Activated T-cell treated with anti-CD3 and anti-CD28 coated beads for 48 hours (primary cell): ENCODE results near the gene ATP2B2.

Experiments used
- DNase-seq: peaks from one replicate; pipeline ENCODE4 v3.0.0-alpha.2; 2020; ENCODE audit warnings: low read depth

The ATP2B2 gene

DNA sequence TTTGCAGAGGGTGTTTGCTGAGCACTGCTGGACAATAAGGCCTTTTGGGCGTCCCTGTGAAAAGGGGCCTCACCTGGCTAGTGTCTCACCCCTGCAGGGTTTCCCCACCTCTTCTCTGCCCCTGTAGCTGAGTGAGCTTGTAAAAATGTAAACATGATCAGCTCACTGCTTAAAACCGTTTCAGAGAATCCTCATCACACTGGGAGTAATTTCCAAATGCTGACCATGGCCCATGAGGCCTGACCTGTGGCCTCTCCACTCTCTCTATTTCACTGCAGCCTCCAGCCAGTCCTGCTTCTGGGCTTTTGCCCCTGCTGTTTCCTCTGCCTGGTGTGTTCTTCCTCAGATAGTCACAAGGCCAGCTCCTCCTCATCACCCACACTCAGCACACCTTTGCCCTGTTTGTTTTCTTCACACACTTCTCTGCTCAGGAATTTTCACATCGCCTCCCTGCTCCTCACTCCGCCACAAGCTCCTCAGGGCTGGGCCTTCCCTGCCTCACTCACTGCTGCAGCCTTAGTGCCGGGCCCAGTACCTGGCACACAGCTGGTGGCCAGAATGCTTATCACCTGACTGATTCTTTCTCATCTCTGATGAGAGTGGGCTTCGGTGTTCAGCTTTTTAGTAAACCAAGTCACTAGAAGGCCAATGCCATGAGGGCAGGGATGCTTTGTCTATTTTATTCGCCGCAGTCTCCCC is 105.2 kb downstream of the ATP2B2 start:
- DNase-seq, result no peak

GRCh38 chr3:10399634-10400033 is 105.8 kb downstream of the ATP2B2 start:
- DNase-seq, result no peak

DNA sequence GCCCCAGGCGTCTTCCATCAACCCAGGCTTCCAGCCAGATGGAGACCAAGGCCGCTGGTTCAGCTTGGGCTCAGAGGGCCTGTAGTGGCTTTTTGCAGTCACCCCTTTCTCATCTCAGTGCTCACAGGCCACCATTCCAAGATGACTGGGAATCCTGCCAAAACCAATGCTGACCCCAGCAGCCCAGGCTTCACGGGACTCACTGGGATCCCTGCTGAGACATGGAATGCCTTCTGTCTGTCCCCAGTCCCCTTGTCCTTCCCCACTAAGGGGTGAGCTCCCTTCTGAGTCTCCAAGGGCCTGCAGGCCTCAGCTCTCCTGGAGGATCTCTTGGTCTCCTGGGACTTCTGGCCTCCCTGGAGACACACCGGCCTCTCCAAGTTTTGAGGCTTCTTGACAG is 107.0 kb downstream of the ATP2B2 start:
- no peak for DNase-seq

GRCh38 chr3:10397879-10398278 is 107.5 kb downstream of the ATP2B2 start:
- no peak for DNase-seq

DNA sequence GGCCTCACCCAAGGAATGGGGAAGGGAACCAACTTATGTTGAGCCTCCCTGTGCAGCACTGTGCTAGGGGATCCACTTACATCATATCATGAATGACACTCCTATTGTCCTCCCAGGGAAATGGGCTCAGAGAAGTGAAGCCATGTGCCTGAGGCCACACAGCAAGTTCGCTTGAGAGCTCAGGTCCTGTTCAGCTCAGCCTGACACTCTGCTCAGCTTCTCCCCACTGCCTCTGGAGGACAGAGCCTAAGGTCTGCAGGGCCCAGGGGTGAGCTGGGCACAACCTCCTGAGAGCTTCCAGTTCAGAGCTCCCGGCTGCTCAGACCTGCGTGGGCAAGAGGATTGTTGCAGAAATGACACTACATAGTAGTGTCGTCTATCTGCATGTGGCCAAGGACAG is 108.5 kb downstream of the ATP2B2 start:
- no peak for DNase-seq

GRCh38 chr3:10396083-10396482 is 109.3 kb downstream of the ATP2B2 start:
- no peak for DNase-seq

- DNase-seq, result no peak
Observed at GRCh38 chr3:10395671-10396070, 109.7 kb downstream of the ATP2B2 start.

DNA sequence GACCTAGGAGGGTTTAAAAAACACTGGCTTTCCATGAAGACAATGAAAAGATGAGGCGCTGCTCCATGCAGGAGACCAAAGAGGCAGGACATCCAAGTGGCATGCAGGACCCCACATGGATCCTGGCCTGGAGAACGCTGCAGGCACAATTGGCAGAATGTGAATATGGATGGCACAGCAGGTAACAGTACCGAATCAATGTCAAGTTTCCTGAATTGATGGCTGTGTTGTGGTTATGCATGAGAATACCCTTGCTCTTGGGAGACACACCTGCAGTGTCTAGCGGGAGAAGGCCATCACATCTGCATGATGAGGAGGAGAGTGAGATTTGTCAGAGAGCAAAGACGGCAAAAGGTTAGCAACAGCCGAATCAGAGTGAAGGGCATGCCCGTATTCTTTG is 110.2 kb downstream of the ATP2B2 start:
- no peak for DNase-seq

DNA sequence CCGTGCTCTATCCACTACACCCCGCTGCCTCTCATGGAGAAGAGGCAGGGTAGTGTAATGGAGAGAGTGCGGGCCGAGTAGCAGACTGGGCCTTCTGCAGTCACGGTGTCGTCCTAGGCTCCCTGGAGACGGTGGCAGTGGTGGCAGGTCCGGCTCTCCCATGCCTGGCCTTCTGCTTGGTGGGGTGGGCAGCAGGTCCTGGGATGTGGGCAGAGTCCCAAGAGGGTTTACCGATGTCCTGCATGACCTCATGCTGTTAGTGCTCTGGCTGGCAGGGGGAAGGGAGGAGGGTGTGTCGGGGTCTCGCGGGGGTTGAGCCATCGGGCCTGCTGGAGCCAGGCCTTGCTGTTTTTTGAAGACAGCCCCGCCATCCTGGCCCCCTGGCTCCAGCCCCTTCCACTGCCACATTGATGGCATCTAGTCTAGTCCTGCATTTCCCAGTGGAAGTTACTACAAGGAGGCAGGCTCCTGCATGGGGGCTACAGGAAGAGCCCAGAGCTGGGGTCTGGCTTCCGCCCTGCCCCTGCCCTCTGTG is 110.8 kb downstream of the ATP2B2 start:
- DNase-seq, result no peak

- DNase-seq, result no peak
Observed at GRCh38 chr3:10393514-10393913, 111.9 kb downstream of the ATP2B2 start.

DNA sequence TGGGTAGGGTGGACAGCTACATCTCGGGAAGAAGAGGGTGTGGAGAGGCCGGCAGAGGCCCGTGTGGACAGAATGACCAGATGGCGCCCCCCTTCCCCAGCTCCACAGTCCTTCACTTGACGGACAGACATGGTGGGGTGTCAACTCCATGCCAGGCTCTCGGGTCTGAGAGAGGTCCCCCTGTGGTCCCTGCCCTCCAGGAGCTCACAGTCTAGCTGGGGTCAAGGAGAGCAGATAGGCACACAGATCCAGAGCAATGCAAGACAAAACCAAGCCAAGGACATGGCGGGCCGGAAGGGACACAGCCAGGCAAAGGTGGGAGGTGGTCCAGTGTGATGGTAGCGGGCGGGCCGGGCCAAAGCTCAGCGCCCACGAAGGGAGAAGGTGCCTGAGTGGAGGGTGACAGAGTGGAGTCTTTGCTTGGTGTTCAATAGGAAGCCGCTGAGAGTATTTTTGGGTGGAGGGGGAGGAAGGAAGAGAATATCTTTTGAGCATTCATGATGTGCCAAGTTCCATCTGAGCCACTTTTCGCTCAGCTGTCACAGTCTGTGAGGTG is 112.4 kb downstream of the ATP2B2 start:
- DNase-seq, result no peak

DNA sequence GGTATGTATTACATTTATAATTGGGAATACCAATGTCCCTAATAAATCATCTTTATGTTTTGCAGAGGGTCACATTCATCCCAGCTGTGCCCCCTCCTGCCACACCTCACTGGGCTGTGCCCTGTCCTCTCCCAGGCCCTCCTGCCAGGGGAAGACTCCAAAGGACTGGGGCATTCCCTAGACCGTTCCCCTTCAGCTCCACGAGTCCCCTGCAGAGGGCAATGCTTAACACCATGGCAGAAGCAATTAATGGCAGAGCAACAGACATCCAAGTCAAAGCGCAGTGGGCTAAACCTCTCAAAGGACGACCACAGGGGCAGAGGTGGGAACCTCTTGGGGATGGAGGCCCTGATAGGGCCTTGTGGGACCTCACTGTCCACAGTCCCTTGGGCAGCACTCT is 113.1 kb downstream of the ATP2B2 start:
- DNase-seq, result no peak

DNA sequence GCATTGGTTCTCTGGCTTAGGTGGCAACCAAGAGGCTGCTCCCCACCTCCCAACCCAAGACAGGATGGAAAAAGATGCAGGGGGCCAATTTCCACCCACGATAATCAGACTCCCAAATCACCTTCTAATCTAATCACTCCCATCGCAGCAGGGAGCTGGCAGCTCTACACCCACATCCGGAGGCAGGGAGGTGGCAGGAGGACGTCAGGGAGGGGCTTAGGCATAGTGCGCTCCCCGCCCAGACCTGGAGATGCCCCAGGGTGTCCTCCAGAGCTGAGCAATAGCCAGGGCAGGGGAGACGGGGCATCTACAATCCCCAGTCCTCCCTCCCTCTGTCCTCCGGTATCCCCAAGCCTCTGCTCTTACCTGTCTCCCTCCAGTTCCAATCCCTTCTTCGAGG is 114.0 kb downstream of the ATP2B2 start:
- no peak for DNase-seq

DNA sequence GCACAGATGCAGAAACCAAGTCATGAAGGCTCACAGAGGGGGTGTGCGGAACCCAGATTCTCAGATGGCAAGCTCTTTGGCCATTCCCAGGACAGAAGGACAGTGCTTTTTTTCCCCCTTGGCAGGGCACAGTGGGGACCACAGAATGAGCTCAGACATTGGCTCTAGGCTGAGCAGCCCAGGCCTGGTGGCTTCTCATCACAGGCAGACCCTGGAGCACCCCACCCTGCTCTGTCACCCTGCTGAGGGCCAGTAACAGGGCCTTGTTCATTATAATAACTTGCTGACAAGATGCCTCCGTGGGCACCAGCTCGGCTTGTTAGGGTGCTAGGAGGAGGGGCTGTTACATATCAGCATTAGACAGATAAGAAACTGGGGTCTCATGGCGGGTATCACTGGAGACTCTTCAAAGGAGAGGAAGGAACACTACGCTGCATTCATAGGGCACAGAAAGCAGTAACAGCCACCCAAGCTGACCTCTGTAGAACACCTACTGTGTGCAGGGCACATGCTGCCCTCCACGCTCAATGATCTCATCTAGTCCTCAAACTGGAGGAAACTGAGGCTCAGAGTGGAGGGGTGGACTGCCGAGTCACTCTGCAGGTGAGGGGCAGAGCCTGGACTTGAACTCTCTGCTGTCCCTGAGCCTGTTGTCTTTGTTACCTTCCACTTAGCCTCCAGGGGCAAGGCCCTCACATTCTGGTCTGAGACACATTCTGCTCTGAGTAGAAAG is 114.6 kb downstream of the ATP2B2 start:
- no peak for DNase-seq

DNA sequence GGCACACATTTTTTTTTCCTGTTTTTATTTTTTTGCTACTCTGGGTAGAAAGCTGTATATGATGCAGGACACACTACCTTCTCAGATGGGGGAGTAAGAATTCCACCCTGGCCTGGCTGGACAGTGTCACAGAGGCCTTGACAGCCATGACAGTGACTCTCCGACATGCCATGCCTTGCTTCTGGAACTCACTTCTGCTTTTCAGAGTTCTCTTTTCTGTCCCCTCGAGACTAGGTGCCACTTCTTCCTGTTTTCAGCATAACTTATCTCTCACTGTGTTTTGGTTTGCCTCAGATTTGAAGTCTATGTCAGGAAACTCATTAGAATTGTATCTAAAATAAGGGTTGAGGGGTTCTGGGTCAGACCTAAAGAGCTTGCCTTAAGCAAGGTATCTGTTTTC is 115.4 kb downstream of the ATP2B2 start:
- DNase-seq, result no peak

DNA sequence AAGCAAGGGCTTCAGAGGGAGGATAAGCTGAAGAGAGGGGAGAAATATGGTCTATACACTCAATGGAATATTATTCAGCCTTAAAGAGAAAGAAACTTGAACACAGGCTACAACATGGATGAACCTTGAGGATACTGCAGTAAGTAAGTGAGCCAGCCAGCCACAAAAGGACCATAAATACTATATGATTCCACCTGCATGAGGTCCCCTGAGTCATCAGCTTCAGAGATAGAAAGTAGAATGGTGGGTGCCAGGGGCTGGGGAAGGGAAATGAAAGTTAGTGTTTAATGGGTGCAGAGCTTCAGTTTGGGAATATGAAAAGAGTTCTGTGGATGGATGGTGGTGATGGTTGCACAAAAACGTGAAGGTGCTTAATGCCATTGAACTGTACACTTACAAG is 116.0 kb downstream of the ATP2B2 start:
- no peak for DNase-seq

DNA sequence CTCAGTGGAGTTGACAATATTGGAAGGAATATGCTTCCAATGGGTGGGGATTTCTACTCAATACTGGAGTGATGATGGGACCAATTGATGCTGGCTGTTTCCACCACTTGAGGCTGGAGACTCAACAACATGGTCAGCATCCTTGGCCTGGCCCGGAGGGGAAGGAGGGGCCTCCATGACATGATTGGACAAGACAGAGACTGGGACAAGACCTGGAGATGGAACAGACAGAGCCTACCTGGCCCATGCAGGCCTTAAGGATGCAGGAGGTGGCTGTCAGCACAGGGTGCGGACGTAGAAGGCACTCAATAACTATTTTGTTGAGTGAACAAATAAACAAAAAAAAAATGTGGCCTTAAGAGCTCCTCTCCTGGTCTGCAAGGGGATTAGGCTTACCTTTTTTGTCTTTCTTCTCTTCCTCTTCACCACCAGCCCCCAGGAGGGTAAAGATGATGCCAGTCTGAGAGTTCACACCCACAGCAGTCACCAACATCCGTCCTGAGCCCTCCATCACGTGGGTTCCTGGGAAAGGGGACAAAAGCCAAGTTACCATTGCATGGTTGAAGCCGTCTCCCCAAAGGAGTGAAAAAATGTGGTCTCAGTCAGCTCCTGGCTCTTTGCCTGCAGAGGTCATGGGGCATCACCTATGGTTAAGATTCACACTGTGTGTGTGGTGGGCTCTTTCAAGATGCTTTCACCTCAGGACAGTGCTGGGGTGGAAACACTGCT is 117.3 kb downstream of the ATP2B2 start:
- DNase-seq, result no peak

- no peak for DNase-seq
Observed at GRCh38 chr3:10386121-10386520, 119.3 kb downstream of the ATP2B2 start.

DNA sequence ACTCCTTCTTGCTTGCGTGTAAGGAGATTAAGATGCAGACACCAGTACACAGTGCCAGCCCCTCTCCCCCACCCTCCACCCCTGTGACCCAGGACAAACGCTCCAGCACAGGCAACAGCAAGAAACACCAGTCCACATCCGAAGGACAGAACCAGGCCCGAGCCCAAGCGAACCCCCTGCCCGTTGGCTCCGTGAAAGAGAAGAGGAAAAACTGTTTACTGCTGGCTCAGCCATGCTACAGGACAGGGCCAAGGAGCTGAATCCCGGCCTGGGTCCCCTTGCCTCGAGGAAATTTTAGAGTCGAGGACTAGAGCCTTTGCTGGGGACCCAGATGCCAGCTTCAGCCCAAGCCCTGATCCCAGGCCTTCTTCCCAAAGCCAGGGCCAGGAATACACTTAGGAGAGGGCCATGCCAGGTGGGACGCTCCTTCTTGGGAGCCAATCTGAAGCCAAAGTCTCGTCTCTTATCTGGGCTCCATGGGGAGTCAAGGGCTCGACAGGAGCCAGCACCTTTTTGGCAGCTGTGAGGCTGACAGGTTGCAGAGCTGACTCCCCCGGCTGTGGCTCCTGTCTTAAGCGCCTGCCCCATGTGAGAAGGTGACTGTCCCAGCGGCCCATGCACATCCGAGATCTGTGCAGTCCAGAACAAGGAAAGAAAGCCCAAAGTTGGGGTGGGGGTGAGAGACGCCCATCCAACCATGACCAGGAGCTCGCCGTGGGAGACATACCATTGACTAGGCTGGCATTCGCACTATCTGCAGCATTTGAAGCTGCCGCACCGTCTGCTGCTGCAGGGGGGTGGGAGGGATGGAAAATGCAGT is 120.6 kb downstream of the ATP2B2 start:
- no peak for DNase-seq

DNA sequence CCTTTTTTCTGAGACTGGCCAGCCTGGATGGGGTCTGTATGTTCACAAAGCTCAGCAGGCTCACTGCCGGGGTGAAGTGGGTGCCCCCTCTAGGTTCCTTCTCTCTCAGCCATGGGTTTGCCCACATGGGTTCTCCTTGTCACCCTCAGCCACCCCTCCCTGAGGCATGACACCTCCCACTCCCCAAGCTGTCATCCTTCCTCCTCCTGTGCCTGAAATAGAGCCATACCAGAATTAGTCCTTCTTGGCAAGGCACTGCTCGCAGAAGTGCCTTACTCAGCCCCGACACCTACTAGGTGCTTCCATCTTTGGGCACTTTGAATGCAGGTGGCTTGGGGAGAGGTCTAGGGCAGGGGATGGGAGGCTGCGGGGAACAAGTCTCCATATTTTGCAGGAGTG is 121.5 kb downstream of the ATP2B2 start:
- DNase-seq, result no peak
